AG09319 (cell line): ENCODE results near the gene STAG2.

ENCODE experiments used
- DNase-seq: peaks from one replicate; pipeline ENCODE4 v3.0.0-alpha.2; 2010; ENCODE audit warnings: low read depth; ENCODE audit errors: extremely low read depth
- TF ChIP-seq, protein P1 (sequence below): IDR thresholded peaks from 2 replicates; pipeline ENCODE4 v1.5.1; 2011; ENCODE audit warnings: low read depth, mild to moderate bottlenecking, inconsistent platforms, low read length, moderate library complexity

Gene STAG2

DNA sequence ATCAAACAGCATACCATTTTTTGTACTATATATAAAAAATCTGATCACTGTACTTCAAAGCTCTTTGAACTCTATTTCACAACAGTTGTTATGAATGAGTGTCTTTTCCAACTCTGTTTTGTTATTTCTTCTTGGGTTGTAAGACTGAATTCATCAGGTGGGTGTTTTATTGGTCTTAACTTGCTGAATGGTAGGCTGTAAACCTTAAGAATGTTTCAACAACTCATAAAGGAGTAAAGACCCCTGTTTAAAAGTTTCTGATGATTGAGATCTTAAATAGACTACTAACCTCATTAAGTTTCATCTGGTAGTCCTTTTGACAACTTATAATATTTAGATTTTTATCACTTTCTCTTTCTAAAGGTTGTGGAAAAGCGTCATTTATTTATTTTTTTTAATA, 18.4 kb upstream of the STAG2 start:
- TF ChIP-seq, protein P1, sequence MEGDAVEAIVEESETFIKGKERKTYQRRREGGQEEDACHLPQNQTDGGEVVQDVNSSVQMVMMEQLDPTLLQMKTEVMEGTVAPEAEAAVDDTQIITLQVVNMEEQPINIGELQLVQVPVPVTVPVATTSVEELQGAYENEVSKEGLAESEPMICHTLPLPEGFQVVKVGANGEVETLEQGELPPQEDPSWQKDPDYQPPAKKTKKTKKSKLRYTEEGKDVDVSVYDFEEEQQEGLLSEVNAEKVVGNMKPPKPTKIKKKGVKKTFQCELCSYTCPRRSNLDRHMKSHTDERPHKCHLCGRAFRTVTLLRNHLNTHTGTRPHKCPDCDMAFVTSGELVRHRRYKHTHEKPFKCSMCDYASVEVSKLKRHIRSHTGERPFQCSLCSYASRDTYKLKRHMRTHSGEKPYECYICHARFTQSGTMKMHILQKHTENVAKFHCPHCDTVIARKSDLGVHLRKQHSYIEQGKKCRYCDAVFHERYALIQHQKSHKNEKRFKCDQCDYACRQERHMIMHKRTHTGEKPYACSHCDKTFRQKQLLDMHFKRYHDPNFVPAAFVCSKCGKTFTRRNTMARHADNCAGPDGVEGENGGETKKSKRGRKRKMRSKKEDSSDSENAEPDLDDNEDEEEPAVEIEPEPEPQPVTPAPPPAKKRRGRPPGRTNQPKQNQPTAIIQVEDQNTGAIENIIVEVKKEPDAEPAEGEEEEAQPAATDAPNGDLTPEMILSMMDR: no peak
- no peak for DNase-seq

DNA sequence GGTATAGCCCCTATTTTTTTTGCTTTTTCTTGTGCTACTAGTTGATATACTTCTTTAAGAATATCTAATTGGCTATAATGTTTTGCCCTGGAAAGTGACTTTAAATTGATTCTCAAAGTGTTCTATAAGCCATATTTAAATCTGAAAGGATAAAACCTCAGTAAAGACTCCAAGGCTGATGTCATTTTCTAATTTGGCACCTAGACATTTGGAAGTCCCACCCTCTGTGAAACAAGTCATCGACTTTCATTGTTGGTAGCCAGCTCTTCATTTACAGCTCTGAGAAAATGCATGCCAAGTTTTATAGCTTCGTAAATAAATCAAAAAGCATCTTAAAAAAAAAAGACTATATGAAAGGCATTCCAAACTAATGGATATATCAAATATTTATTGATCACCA, 18.0 kb upstream of the STAG2 start:
- DNase-seq: no peak
- TF ChIP-seq, protein P1: no peak

DNA sequence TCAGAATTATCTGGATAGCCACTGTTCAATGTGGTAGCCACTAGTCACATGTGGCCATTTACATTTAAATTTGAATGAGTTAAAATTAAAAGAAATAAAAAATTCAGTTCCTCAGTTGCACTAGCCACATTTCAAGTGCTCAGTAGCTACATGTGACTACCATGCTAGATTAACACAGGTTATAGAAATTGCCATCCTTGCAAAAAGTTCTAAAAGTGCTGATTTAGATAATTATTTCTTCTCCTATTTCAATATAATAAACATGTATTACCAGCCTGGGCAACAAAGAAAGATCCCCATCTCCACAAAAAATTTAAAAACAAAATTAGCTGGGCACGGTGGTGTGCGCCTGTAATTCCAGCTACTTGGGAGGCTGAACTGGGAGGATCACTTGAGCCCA, 11.7 kb upstream of the STAG2 start:
- DNase-seq: no peak
- TF ChIP-seq, protein P1: no peak

DNA sequence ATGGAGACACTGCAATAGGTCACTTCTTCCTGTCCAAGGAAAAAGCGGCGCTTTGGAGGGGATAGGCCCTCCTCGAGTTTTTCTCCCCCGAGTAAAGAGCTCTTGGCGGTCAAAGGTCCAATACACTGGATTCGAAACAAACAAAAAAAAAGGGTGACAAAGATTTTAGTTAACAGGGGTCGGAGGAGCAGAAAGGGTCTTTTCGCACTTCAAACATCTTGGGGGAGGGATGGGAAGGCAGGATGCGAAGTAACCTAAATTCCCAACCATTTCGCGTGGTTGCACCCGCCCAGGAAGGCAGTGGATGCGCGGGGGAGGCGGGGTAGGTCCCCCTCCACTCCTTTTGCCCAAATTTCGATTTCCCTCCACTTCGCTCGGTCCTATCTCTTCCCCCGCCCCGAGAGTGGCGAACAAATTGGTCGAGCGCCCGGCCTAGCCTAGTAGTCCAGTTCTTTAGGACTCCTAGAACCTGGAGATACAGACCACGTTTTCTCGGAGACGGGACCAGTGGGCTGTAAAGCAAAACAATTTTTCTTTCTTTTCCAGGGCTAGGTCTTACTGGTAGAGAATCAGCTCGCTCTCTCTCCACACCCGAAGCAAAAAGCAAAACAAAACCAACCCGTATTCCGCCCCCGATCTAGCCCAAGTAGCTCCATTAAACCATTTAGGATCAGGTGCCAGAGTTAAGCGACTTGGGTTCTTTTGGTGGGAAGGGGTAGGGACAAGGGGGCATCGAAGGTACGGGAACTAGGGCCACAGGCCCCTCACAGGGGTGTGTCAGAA, 2.0 kb upstream of the STAG2 start:
- no peak for DNase-seq
- TF ChIP-seq, protein P1: no peak

DNA sequence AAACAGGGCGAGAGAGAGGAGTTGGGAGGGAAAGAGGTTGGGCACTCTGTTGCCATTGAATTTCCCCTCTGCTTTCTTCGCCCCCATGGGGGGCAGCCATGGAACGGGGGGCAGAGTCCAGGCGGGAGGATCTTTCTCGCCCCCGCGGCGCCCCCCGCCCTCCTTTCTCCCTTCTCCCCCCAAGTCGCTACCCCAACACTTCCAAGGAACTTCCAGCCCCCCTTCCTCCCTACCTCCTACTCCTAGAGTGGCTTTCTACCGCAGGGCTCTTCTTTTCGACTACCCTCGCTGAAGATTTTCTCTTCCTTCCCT, 594 bp upstream of the STAG2 start:
- TF ChIP-seq, protein P1: no peak
- no peak for DNase-seq

DNA sequence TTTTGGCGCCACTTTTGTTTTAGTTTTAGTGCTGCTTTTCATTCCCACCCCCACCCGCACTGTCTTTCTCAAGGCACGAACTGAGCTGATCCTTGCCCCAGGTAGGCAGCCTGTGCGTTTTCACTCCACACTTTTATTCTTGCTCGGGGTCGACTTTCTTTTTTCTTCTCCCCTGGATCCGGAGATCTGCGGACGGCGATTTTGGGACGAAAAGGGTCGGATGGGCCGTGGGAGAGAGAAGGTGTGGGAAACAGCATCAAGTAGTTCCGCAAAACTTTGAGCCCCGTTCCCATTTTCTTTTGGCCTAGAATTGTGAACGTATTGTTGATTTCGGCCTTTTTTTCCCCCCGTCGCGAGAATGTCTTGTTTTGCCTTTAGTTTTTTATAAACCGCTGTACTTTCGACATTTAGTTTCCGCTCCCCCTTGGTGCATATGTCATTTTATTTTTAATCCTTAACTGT, 531 bp downstream of the STAG2 start:
- TF ChIP-seq, protein P1: no peak
- DNase-seq: no peak

DNA sequence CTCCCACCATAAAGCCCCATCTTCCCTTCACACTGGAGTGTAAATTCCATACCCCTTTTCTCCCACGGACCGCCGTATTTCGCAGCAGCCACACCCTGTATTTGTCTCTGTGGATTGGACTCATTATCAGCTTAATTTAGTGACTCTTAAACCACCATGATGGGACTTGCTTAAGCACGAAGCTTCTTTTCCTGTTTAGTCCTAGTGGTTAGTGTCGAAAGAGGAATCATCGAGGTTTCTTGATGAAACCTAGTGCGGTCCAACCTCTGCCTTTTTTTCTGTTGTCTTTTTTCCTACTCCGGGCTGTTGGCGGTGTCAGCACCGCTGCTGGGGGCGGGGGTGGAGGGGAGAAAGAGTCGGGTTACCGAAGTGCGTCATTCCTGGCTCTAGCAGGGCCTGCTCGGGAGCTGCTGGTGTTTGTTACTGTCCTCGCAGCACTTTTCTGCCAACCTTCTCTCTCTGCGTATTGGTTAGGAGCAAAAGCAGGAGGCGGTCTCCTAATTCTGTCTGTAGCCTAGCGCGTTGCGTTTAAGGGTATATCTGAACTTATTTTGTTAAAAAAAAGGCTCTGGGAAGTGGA, 1.4 kb downstream of the STAG2 start:
- TF ChIP-seq, protein P1: no peak
- DNase-seq: peak; percentile 84
